Sigmoid colon (tissue), 4 donors: ENCODE data around the gene BTNL8.

Source experiments
- CTCF ChIP-seq, 4 experiments: fragments of 450-650 bp in 3 of 4; fragments of 200-600 bp in 1 of 4; IDR thresholded peaks; one replicate each; pipeline ENCODE4 v1.5.1; 2016 to 2019; ENCODE audit warnings: antibody characterized with exemption in 4 of 4, mild to moderate bottlenecking in 3 of 4, moderate library complexity in 2 of 4
- POLR2A ChIP-seq, 2 donors: fragments of 450-650 bp; IDR thresholded peaks; one replicate each; pipeline ENCODE4 v1.6.1; 2016; ENCODE audit warnings: antibody characterized with exemption in 2 of 2, mild to moderate bottlenecking in 2 of 2, moderate library complexity in 2 of 2
- POLR2AphosphoS5 ChIP-seq, 4 donors: sonication (generic); formaldehyde crosslinking; IDR thresholded peaks; one replicate each; pipeline ENCODE4 v1.6.1; 2017; ENCODE audit warnings: antibody characterized with exemption in 4 of 4

DNA sequence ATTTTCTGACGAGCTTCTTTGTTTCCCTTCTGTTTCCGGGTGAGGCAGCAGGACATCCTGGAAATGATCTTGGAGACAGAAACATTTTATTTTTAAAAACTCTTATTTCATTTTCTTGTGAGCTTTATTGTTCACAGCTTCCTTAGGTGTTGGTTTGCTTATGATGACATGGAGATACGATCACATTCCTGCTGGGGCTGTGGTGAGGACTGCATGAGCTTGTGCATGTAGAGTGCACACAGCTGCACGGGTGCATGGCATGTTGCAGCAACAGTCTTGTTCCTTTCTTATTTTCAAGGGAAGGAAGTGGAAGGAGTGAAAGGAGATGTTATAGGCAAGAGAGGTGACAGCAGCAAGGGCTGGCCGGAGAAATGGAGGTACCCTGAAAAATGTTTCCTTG, 1.2 kb downstream of the BTNL8 start:
- TF ChIP-seq CTCF (IDR thresholded peaks at IDR 0.05) = no peak
- TF ChIP-seq POLR2AphosphoS5 (IDR thresholded peaks at IDR 0.05) = no peak
- TF ChIP-seq POLR2A (IDR thresholded peaks at IDR 0.05) = no peak
